HG02678 (cell line): ENCODE results near the gene CEP41.

Source experiments
- ATAC-seq: cut with Tn5 transposase; IDR thresholded peaks from one replicate; pipeline ENCODE4 v1.9.1; 2021; ENCODE audit warnings: mild to moderate bottlenecking, moderate library complexity; ENCODE audit not compliant: unreplicated experiment

Gene CEP41

GRCh38 chr7:130440527-130441365 lies at the start of gene CEP41:
TSS of gene CEP41 (minus strand) at chr7:130441016. CDS start at chr7:130440966, 50 bp downstream.
- peak; percentile 99 for ATAC-seq

GRCh38 chr7:130490311-130490791 lies 49.5 kb upstream of the CEP41 start:
- ATAC-seq, result no peak

GRCh38 chr7:130489140-130489983 lies 48.5 kb upstream of the CEP41 start:
- no peak for ATAC-seq

GRCh38 chr7:130488392-130489139 lies 47.8 kb upstream of the CEP41 start:
- no peak for ATAC-seq

- ATAC-seq, result no peak
Observed at GRCh38 chr7:130486954-130487436, 46.2 kb upstream of the CEP41 start.

GRCh38 chr7:130486114-130486953 lies 45.5 kb upstream of the CEP41 start:
- ATAC-seq, result no peak

- ATAC-seq, result no peak
Observed at GRCh38 chr7:130485734-130486113, 44.9 kb upstream of the CEP41 start.

- ATAC-seq, result no peak
Observed at GRCh38 chr7:130483031-130483430, 42.2 kb upstream of the CEP41 start.

- no peak for ATAC-seq
Observed at GRCh38 chr7:130481898-130482297, 41.1 kb upstream of the CEP41 start.

- no peak for ATAC-seq
Observed at GRCh38 chr7:130479716-130480400, 39.0 kb upstream of the CEP41 start.

GRCh38 chr7:130478991-130479390 lies 38.2 kb upstream of the CEP41 start:
- ATAC-seq, result no peak

- ATAC-seq, result peak; percentile 84
Observed at GRCh38 chr7:130476297-130477150, 35.7 kb upstream of the CEP41 start.

- no peak for ATAC-seq
Observed at GRCh38 chr7:130475776-130476175, 35.0 kb upstream of the CEP41 start.

- ATAC-seq, result no peak
Observed at GRCh38 chr7:130473876-130474275, 33.1 kb upstream of the CEP41 start.

- ATAC-seq, result no peak
Observed at GRCh38 chr7:130473289-130473688, 32.5 kb upstream of the CEP41 start.

GRCh38 chr7:130471974-130472373 lies 31.2 kb upstream of the CEP41 start:
- no peak for ATAC-seq

GRCh38 chr7:130468612-130469011 lies 27.8 kb upstream of the CEP41 start:
- no peak for ATAC-seq
